ENCODE measurements around the gene EXOSC9. TPM values are rescaled to one million over a fixed set of nuclear protein-coding genes. Genes with fewer than 3 reads are reported as not detected.

EXOSC9 gene
- total RNA-seq, 2 experiments from 2014 or later = 54.2 to 56.8 TPM

DNA sequence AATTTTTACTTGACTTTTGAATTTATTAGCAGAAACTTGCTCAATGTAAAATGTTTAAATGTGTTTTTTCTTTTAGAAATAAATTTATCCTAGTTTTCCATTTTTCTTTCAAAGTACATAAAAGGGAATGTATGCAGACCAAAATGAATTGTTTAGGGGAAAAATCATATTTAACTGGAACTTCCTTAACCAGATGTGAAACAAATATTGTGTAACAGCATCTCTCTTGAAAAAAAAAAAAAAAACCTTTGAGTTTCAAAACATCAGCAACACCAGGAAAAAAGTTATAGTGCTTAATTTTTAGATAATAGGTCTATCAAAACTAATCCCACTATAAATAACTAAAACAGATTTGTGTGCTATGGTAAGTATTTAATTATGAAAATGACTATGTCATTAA, 37.0 kb downstream of the EXOSC9 start:
- POLR2A ChIA-PET = no interaction called here
- DNase-seq (no peak), ATAC-seq (no peak)
- Mint-ChIP-seq H3K4me1 (ENCODE audit: low read depth) (no peaks in the 10 kb centered on the region), H3K9me3 (ENCODE audit: insufficient read depth) (no peaks in the 10 kb centered on the region), H3K4me3 (no peak overlapping the region), H3K27ac (no peak overlapping the region), H3K27me3 (ENCODE audit: low read depth) (no peaks in the 10 kb centered on the region), H3K36me3 (ENCODE audit: low read depth) (peaks cover 20% of the 10 kb centered on the region)
- CTCF ChIA-PET = no interaction called here

DNA sequence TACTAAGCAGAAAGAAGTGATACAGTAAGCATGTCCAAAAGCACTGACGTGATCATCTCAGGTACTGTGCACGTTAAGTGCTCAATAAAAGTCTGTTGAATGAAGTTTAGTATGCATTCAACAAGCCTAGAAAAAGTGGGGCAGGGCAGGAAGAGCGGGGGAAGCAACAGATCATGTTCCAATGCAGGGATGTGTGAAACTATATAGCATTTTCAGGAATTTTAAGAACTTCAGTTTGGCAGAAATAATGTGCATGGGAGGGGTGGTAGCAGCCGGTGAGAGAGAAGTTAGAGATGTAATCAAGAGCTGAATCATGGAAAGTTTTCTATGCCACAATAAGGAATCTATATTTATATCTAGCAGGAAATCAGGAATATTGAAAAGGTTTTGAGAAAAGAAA, 41.7 kb downstream of the EXOSC9 start:
- ATAC-seq = no peak
- Mint-ChIP-seq H3K4me1 (ENCODE audit: low read depth) (no peaks in the 10 kb centered on the region), H3K27ac (no peak overlapping the region), H3K27me3 (ENCODE audit: low read depth) (no peaks in the 10 kb centered on the region), H3K4me3 (no peak overlapping the region), H3K36me3 (ENCODE audit: low read depth) (peaks cover 25% of the 10 kb centered on the region), H3K9me3 (ENCODE audit: insufficient read depth) (no peaks in the 10 kb centered on the region)
- DNase-seq = no peak
- ChIA-PET CTCF (no interaction called here), POLR2A (no interaction called here)

DNA sequence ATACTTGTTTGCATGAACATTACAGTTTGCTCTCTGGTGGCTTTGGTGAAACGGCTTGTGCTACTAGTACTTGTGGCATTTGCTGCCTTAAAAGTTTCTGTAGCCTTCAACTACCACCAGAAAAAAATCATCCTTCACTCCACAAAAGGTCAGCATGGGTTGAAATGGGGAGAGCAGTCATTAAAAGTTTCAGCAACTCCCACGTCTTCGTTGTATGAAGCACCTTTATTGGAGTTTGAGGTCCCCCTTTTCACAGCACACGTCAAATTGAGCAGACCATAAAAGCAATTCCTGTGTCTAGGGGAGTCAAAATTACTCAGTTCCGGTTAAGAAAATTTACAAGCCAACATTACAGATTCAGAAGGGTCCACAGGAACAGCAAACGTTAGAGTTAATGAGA, 45.5 kb downstream of the EXOSC9 start:
- CTCF ChIA-PET = interaction anchor here (1.1 kb wide), 1 partner anchor 20 kb away, joined by 3 read pairs; no protein-coding TSS in a partner anchor
- no peak for DNase-seq
- H3K9me3 Mint-ChIP-seq (ENCODE audit: insufficient read depth) = no peaks in the 10 kb centered on the region
- no peaks in the 10 kb centered on the region for H3K27me3 Mint-ChIP-seq (ENCODE audit: low read depth)
- POLR2A ChIA-PET = no interaction called here
- H3K36me3 Mint-ChIP-seq (ENCODE audit: low read depth) = peaks cover 14% of the 10 kb centered on the region
- no peak overlapping the region for H3K27ac Mint-ChIP-seq
- no peak for ATAC-seq
- no peak overlapping the region for H3K4me3 Mint-ChIP-seq
- H3K4me1 Mint-ChIP-seq (ENCODE audit: low read depth) = no peaks in the 10 kb centered on the region

DNA sequence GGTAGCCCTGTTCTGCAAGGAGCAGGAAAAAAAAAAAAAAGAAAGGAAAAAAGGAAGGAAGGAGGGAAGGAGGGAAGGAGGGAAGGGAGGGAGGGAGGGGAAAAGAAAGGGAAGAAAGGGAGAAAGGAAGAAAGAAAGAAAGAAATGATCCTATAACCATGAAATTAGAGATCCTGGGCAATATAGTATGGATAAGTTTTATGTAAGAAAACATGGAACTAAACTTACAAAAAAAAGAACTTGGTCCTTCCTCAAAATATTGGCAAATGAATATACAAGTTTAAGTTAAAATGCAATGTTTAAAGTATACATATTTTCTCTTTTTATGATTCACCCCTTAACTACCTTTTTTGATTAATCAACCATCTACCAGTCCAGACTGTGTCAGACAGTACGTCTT, 50.2 kb downstream of the EXOSC9 start:
- H3K27ac Mint-ChIP-seq = no peak overlapping the region
- CTCF ChIA-PET = no interaction called here
- H3K4me3 Mint-ChIP-seq = no peak overlapping the region
- POLR2A ChIA-PET = no interaction called here
- DNase-seq (no peak), ATAC-seq (no peak)
- peaks cover 10% of the 10 kb centered on the region for H3K36me3 Mint-ChIP-seq (ENCODE audit: low read depth)
- no peaks in the 10 kb centered on the region for H3K27me3 Mint-ChIP-seq (ENCODE audit: low read depth)
- H3K9me3 Mint-ChIP-seq (ENCODE audit: insufficient read depth) = no peaks in the 10 kb centered on the region
- H3K4me1 Mint-ChIP-seq (ENCODE audit: low read depth) = no peaks in the 10 kb centered on the region

DNA sequence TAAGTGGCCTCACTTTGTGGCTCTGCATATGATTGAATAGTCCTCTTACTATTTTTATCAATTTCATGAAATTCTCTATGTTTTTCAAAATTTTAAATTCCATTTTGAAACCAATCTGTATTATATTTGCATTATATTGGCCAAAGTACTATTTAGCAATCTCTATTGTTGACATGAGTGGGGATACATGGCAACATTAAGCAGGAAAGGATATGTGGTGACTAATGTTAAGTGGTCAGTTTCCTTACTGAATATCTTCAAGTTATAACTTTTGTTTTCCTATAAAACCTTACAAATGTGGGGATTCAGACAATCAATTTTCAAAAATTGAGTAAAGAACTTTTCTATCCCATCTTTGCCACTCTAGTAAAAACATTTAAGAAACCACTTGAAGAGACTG, 59.0 kb downstream of the EXOSC9 start:
- no peaks in the 10 kb centered on the region for H3K9me3 Mint-ChIP-seq (ENCODE audit: insufficient read depth)
- ChIA-PET POLR2A (no interaction called here), CTCF (interaction anchor here (1.1 kb wide), 1 partner anchor 9 kb away, joined by 4 read pairs; no protein-coding TSS in a partner anchor)
- no peak for ATAC-seq
- peaks cover 19% of the 10 kb centered on the region for H3K36me3 Mint-ChIP-seq (ENCODE audit: low read depth)
- H3K4me1 Mint-ChIP-seq (ENCODE audit: low read depth) = no peaks in the 10 kb centered on the region
- H3K27me3 Mint-ChIP-seq (ENCODE audit: low read depth) = no peaks in the 10 kb centered on the region
- H3K27ac Mint-ChIP-seq = no peak overlapping the region
- DNase-seq = no peak
- no peak overlapping the region for H3K4me3 Mint-ChIP-seq

DNA sequence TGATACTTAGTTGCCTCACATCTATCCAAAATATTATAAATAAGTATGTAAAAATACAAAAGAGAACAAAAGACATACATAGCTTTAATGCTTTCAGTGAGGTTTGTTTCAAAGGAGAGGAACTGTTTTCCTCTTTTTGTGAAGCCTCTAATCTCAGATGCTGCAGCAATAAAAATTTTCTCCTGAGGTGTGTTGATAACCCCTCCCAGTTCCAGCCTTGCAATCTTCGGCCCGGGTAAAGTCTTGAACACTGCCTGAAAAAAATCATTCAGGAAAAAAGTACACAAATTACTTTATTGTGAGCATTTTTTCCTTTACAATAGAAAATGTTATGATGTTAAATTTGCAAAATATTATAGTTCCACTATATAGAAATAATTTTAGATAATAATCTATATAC, 60.3 kb downstream of the EXOSC9 start:
- CTCF ChIA-PET = no interaction called here
- H3K27me3 Mint-ChIP-seq (ENCODE audit: low read depth) = no peaks in the 10 kb centered on the region
- H3K36me3 Mint-ChIP-seq (ENCODE audit: low read depth) = peaks cover 29% of the 10 kb centered on the region
- H3K4me3 Mint-ChIP-seq = no peak overlapping the region
- H3K9me3 Mint-ChIP-seq (ENCODE audit: insufficient read depth) = no peaks in the 10 kb centered on the region
- H3K27ac Mint-ChIP-seq = no peak overlapping the region
- DNase-seq (no peak), ATAC-seq (no peak)
- no peaks in the 10 kb centered on the region for H3K4me1 Mint-ChIP-seq (ENCODE audit: low read depth)
- POLR2A ChIA-PET = no interaction called here

DNA sequence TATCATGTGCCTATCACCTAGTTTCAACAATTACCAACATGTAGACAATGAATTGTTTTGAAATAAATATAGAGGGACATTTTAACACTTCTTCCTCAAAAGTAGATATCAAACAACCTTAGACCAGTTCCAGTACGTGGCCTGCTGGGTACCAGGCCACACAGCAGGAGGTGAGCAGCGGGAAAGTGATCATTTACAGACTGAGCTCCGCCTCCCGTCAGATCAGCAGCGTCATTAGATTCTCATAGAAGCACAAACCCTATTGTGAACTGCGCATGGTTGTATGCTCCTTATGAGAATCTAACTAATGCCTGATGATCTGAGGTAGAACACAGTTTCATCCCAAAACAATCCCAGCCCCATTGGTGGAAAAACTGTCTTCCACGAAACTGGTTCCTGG, 62.7 kb downstream of the EXOSC9 start:
- CTCF ChIA-PET = interaction anchor here (1.8 kb wide), 1 partner anchor 37 kb away, joined by 6 read pairs; no protein-coding TSS in a partner anchor
- Mint-ChIP-seq H3K27ac (no peak overlapping the region), H3K4me1 (ENCODE audit: low read depth) (peaks cover 2% of the 10 kb centered on the region), H3K36me3 (ENCODE audit: low read depth) (peaks cover 35% of the 10 kb centered on the region), H3K4me3 (no peak overlapping the region), H3K27me3 (ENCODE audit: low read depth) (no peaks in the 10 kb centered on the region), H3K9me3 (ENCODE audit: insufficient read depth) (no peaks in the 10 kb centered on the region)
- POLR2A ChIA-PET = no interaction called here
- ATAC-seq (no peak), DNase-seq (no peak)

Other genes starting within 250 kb of the EXOSC9 start
- gene ANXA5, start 104.3 kb upstream of the EXOSC9 start, total RNA-seq = 100 to 1,000 TPM; 145 to 147 TPM
- not detected for gene SMIM43, start 36.2 kb upstream of the EXOSC9 start, total RNA-seq
- 100 to 1,000 TPM; 131 to 132 TPM for gene CCNA2, start 22.6 kb downstream of the EXOSC9 start, total RNA-seq
- 10 to 100 TPM; 16.4 to 18.5 TPM for gene BBS7, start 69.2 kb downstream of the EXOSC9 start, total RNA-seq
- under 1 TPM; 0.50 to 0.55 TPM for gene TRPC3, start 150.7 kb downstream of the EXOSC9 start, total RNA-seq

Measured in activated CD8-positive, alpha-beta T cell treated with anti-CD3 and anti-CD28 coated beads, Interleukin-2, amount 10 ng/mL, durations not matched to agents 7 days and 5 days (primary cell).